Liver (tissue), 3 donors: ENCODE results near the gene OSBPL9.

Source experiments
- JUND ChIP-seq, 2 donors: IDR thresholded peaks; 2 replicates each; pipeline ENCODE4 v1.6.1; 2016; ENCODE audit warnings: antibody characterized with exemption in 2 of 2
- SP1 ChIP-seq: IDR thresholded peaks from 2 replicates; pipeline ENCODE4 v1.6.1; 2018; ENCODE audit warnings: antibody characterized with exemption, mild to moderate bottlenecking
- TAF1 ChIP-seq: conservative IDR thresholded peaks from 2 replicates; pipeline ENCODE4 v1.6.1; 2016; ENCODE audit warnings: antibody characterized with exemption, mild to moderate bottlenecking
- YY1 ChIP-seq: IDR thresholded peaks from 2 replicates; pipeline ENCODE4 v1.6.1; 2016; ENCODE audit warnings: antibody characterized with exemption, mild to moderate bottlenecking
- TF ChIP-seq, protein P1 (sequence below): fragments of 150-350 bp; IDR thresholded peaks from 2 replicates; pipeline ENCODE4 v1.5.1; 2017; ENCODE audit warnings: improper control_type of control experiment, low read depth, low read length; ENCODE audit not compliant: missing input control
- TF ChIP-seq, protein P2 (sequence below): IDR thresholded peaks from 2 replicates; pipeline ENCODE4 v1.6.1; 2016; ENCODE audit warnings: antibody characterized with exemption
- TF ChIP-seq, protein P3 (sequence below): IDR thresholded peaks from 2 replicates; pipeline ENCODE4 v1.6.1; 2016; ENCODE audit warnings: antibody characterized with exemption
- donor health status: healthy.
- donor health status: healthy.

DNA sequence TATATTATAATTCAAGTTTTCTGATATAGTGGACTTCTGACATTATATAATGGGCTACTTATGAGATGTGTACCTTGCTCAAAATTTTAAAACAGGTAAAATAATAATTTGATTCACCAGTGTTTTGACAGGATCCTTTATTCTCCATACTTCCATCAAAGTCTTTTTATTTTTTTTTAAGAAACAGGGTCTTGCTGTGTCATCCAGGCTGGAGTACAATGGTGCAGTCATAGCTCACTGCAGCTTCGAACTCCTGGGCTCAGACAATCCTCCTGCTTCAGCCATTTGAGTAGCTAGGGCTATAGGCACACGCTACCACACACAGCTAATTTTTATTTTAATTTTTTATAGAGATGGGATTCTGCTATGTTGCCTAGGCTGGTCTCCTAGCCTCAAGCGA is 132.3 kb downstream of the OSBPL9 start:
- TF ChIP-seq, protein P1, sequence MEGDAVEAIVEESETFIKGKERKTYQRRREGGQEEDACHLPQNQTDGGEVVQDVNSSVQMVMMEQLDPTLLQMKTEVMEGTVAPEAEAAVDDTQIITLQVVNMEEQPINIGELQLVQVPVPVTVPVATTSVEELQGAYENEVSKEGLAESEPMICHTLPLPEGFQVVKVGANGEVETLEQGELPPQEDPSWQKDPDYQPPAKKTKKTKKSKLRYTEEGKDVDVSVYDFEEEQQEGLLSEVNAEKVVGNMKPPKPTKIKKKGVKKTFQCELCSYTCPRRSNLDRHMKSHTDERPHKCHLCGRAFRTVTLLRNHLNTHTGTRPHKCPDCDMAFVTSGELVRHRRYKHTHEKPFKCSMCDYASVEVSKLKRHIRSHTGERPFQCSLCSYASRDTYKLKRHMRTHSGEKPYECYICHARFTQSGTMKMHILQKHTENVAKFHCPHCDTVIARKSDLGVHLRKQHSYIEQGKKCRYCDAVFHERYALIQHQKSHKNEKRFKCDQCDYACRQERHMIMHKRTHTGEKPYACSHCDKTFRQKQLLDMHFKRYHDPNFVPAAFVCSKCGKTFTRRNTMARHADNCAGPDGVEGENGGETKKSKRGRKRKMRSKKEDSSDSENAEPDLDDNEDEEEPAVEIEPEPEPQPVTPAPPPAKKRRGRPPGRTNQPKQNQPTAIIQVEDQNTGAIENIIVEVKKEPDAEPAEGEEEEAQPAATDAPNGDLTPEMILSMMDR = no peak
- TF ChIP-seq, protein P2, sequence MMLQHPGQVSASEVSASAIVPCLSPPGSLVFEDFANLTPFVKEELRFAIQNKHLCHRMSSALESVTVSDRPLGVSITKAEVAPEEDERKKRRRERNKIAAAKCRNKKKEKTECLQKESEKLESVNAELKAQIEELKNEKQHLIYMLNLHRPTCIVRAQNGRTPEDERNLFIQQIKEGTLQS = no peak
- TF ChIP-seq SP1 = no peak
- TF ChIP-seq, protein P3, sequence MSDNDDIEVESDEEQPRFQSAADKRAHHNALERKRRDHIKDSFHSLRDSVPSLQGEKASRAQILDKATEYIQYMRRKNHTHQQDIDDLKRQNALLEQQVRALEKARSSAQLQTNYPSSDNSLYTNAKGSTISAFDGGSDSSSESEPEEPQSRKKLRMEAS = no peak
- TF ChIP-seq JUND (IDR thresholded peaks at IDR 0.05) = no peak
- TF ChIP-seq TAF1 = no peak
- TF ChIP-seq YY1 = no peak
